Stomach smooth muscle (tissue), 2 donors: Measurements from ENCODE around the gene BORCS8.
"Not testable (repeated sequence)": the region's sequence is repeated elsewhere in the genome, so short reads cannot be mapped to it uniquely, and the experiment has no call there.

Source experiments
- H3K27ac ChIP-seq: one replicate; pipeline ENCODE4 v1.7.0; 2013; ENCODE audit warnings: mild to moderate bottlenecking, low read length, inconsistent platforms
- H3K27me3 ChIP-seq, 2 donors: one replicate each; pipeline ENCODE4 v1.7.0; 2013; ENCODE audit warnings: low read length in 2 of 2; ENCODE audit not compliant: insufficient read depth in 2 of 2, control insufficient read depth in 1 of 2
- H3K36me3 ChIP-seq, 2 donors: one replicate each; pipeline ENCODE4 v1.7.0; 2013; ENCODE audit warnings: low read length in 2 of 2; ENCODE audit not compliant: control insufficient read depth in 2 of 2, insufficient read depth in 2 of 2
- H3K4me1 ChIP-seq: one replicate; pipeline ENCODE4 v1.7.0; 2013; ENCODE audit warnings: low read length; ENCODE audit not compliant: control insufficient read depth, insufficient read depth
- H3K4me3 ChIP-seq, 2 donors: one replicate each; pipeline ENCODE4 v1.7.0; 2013; ENCODE audit warnings: low read length in 2 of 2
- H3K9ac ChIP-seq, 2 donors: one replicate each; pipeline ENCODE4 v1.7.0; 2013; ENCODE audit warnings: low read length in 2 of 2, mild to moderate bottlenecking in 1 of 2
- H3K9me3 ChIP-seq, 2 donors: one replicate each; pipeline ENCODE4 v1.7.0; 2013; ENCODE audit warnings: low read length in 2 of 2; ENCODE audit not compliant: control insufficient read depth in 2 of 2
- donor health status: healthy.
- donor health status: Pancreatic carcinoma.

The BORCS8 gene

DNA sequence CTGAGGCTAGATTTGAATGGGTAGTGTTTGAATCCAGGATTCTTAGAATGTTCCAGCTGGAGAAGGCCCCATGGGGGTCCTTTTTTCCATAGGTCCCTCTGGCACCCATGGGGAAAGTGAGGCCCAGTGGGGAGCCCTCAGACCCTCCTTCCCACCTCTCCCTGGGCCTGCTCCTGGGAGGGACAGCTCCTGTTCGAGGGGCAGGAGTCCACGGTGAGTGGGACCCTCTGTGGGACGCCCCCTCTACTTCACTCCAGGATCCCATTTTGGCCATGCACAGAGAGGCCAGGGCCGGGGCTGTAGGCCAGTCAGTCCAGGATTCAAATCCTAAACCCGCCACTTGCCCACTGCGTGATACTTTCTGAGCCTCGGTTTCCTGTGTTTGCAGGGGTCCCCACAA lies 29.5 kb downstream of the BORCS8 start:
- Histone ChIP-seq H3K27me3 (no peaks in the 10 kb centered on the region), H3K27ac (no peak overlapping the region), H3K9ac (no peak overlapping the region), H3K36me3 (peaks cover 0 to 3% of the 10 kb centered on the region in 2 donors), H3K4me1 (no peaks in the 10 kb centered on the region), H3K4me3 (no peak overlapping the region), H3K9me3 (no peaks in the 10 kb centered on the region)

GRCh38 chr19:19160461-19161035 lies 31.4 kb downstream of the BORCS8 start:
- Histone ChIP-seq H3K27me3 (no peaks in the 10 kb centered on the region), H3K9ac (no peak overlapping the region), H3K27ac (no peak overlapping the region), H3K9me3 (no peaks in the 10 kb centered on the region), H3K4me3 (no peak overlapping the region), H3K4me1 (no peaks in the 10 kb centered on the region), H3K36me3 (peaks cover 0 to 1% of the 10 kb centered on the region in 2 donors)

- no peaks in the 10 kb centered on the region for H3K36me3 ChIP-seq
- no peaks in the 10 kb centered on the region for H3K4me1 ChIP-seq
- H3K27me3 ChIP-seq: no peaks in the 10 kb centered on the region
- H3K9ac ChIP-seq: no peak overlapping the region
- no peak overlapping the region for H3K4me3 ChIP-seq
- no peak overlapping the region for H3K27ac ChIP-seq
- no peaks in the 10 kb centered on the region for H3K9me3 ChIP-seq
Observed at GRCh38 chr19:19159534-19159933, 32.4 kb downstream of the BORCS8 start.

DNA sequence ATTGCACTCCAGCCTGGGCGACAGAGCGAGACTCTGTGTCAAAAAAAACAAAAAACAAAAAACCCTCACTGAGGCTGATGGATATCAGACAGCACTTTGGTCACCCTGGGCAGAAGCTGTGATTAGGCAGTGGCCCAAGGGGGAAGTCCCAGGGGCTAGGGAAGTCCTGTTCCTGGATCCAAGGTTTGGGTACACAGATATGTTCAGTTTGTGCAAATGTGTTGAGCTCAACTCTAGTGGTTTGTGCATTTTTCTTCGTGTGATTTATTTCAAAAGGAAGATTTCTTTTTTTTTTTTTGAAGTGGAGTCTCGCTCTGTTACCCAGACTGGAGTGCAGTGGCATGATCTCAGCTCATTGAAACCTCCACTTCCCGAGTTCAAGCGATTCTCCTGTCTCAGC lies 34.1 kb downstream of the BORCS8 start:
- Histone ChIP-seq H3K27me3 (no peaks in the 10 kb centered on the region), H3K4me3 (no peak overlapping the region), H3K4me1 (no peaks in the 10 kb centered on the region), H3K27ac (no peak overlapping the region), H3K9me3 (no peaks in the 10 kb centered on the region), H3K9ac (no peak overlapping the region), H3K36me3 (no peaks in the 10 kb centered on the region)

- Histone ChIP-seq H3K27me3 (no peaks in the 10 kb centered on the region), H3K27ac (no peak overlapping the region), H3K4me1 (no peaks in the 10 kb centered on the region), H3K9me3 (no peaks in the 10 kb centered on the region), H3K9ac (no peak overlapping the region), H3K36me3 (no peaks in the 10 kb centered on the region), H3K4me3 (no peak overlapping the region)
Observed at GRCh38 chr19:19155495-19156219, 36.3 kb downstream of the BORCS8 start.

- Histone ChIP-seq H3K36me3 (peaks cover 0 to 2% of the 10 kb centered on the region in 2 donors), H3K9me3 (no peaks in the 10 kb centered on the region), H3K27me3 (no peaks in the 10 kb centered on the region), H3K4me3 (no peak overlapping the region), H3K27ac (no peak overlapping the region), H3K4me1 (no peaks in the 10 kb centered on the region), H3K9ac (no peak overlapping the region)
Observed at GRCh38 chr19:19154768-19155494, 37.0 kb downstream of the BORCS8 start.

DNA sequence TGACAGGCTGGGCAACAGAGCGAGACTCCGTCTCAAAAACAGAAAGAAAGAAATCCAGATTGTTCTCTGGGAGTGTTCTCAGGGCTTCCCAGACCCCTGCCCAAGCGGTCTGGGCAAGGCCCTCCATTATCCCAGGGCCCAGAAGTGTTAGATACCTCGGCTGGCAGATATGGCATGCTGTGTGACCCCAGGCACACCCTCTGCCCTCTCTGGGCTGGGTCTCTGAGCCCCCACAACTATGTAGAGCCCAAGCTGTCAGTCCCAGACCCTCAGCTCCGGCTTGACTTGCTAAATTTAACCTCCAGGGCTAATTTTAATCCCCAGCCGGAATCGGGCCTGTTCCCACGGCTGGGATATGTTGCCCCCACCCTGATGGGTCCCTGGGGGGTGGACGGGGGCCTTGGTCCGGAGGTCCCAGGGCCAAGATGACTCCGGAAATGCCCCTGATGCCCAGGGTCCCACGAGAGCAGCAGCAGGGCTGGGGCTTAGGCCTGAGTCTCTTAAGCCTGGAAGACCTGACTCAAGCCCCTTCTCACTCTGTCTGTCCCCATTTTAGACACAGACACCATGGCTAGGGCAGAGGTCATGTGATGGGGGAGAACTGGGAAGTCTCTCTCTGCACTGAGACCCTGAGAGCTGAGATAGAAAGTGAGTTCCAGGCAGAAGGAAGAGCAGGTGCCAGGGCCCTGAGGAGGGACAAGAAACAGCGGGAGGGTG lies 39.1 kb downstream of the BORCS8 start:
- no peaks in the 10 kb centered on the region for H3K27me3 ChIP-seq
- H3K27ac ChIP-seq: no peak overlapping the region
- no peak overlapping the region for H3K4me3 ChIP-seq
- H3K36me3 ChIP-seq: peaks cover 5 to 7% of the 10 kb centered on the region in 2 donors
- H3K4me1 ChIP-seq: no peaks in the 10 kb centered on the region
- H3K9me3 ChIP-seq: no peaks in the 10 kb centered on the region
- H3K9ac ChIP-seq: no peak overlapping the region

GRCh38 chr19:19151418-19151817 lies 40.5 kb downstream of the BORCS8 start:
- H3K27ac ChIP-seq: no peak overlapping the region
- no peak overlapping the region for H3K9ac ChIP-seq
- no peaks in the 10 kb centered on the region for H3K27me3 ChIP-seq
- no peaks in the 10 kb centered on the region for H3K4me1 ChIP-seq
- H3K4me3 ChIP-seq: no peak overlapping the region
- peaks cover 5 to 10% of the 10 kb centered on the region in 2 donors for H3K36me3 ChIP-seq
- H3K9me3 ChIP-seq: no peaks in the 10 kb centered on the region

GRCh38 chr19:19149435-19149834 lies 42.5 kb downstream of the BORCS8 start:
- peaks cover 5 to 10% of the 10 kb centered on the region in 2 donors for H3K36me3 ChIP-seq
- H3K9me3 ChIP-seq: no peaks in the 10 kb centered on the region
- no peak overlapping the region for H3K9ac ChIP-seq
- H3K4me1 ChIP-seq: peaks cover 6% of the 10 kb centered on the region
- H3K4me3 ChIP-seq: no peak overlapping the region
- no peaks in the 10 kb centered on the region for H3K27me3 ChIP-seq
- H3K27ac ChIP-seq: no peak overlapping the region

DNA sequence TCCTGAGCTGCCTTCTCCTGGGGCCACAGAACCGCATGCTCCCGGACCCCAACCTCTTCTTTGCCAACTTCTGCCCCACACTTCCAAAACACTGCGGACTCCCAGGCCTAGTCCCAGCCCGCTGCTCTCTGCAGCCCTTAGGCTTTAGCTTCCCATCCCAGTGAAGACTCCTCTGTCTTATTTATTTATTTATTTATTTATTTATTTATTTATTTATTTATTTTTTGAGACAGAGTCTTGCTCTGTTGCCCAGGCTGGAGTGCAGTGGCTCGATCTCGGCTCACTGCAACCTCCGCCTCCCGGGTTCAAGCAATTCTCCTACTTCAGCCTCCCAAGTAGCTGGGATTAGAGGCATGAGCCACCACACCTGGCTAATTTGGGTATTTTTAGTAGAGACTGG lies 43.4 kb downstream of the BORCS8 start:
- H3K27me3 ChIP-seq, H3K9me3 ChIP-seq, H3K36me3 ChIP-seq, H3K4me3 ChIP-seq, H3K4me1 ChIP-seq, H3K9ac ChIP-seq, H3K27ac ChIP-seq: not testable (repeated sequence)
